Fibroblast of upper back skin (primary cell): ENCODE measurements around the gene ZSWIM6.
"Not testable (repeated sequence)": the region's sequence is repeated elsewhere in the genome, so short reads cannot be mapped to it uniquely, and the experiment has no call there.

Experiments
- DNase-seq: peaks from one replicate; pipeline ENCODE4 v3.0.0-alpha.2; 2013

Gene ZSWIM6

DNA sequence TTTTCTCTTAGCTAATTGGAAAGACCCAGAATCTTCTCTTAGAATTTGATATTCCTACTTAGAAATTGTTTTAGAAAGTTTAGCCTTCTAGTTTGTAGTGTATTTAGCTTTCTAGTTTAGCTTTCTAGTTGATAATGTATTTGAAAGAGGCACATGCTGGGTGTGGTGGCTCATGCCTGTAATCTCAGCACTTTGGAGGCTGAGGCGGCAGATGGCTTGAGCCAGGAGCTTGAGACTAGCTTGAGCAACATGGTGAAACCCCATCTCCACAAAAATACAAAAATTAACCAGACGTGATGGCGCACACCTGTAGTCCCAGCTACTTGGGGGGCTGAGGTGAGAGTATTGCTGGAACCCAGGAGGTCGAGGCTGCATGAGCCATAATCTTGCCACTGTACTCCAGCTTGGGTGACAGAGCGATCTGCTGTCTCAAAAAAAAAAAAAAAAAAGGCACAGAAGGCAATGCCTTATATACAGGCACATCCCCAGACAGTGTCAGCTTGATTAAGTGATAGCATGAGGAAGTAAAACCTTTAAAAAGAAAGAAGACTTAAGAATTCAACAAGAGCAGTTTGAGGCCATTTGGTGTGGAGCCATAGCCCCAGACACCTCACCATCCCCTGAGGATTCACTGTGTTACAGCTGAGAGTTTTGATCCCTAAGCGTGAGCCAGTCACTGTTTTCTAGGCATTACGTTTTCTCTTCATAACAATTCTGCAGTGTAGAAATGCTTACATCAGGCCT, 34.6 kb downstream of the ZSWIM6 start:
- no peak for DNase-seq

DNA sequence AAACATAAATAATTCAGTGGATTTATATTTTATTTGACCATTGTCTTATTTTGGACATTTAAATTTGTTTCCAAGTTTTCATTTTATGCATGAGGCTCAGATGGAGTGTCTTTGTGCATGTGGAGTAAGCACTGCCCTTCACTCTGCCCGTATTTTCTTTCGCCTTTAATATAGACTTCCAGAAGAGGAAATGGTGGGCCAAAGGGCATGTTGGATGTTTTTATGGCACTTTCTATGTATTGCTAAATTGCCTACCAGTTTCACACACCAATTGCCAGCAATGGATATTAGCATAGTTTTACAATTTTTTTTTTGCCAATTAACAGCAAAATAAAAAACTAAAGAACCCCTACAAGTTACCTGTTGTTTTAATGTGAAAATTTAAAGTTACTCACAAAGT, 38.4 kb downstream of the ZSWIM6 start:
- DNase-seq = no peak

DNA sequence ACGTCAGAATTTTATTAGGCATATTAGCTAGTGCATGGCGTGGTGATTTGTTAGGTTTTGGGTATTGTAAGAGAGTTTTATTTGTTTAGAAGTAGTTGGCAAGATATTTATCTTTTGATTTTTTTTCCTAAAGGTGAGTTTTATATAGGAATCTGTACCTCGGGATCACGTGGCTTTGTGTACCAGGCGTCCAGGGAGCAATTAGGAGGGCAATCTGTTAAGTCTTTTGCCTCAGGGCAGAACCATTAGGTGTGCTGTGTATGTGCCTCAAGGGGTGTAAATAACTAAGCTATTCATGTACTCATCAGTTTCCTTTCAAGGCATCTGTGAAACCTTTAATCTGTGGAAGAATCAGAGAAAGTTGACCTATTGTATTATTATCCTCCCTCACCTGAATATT, 39.4 kb downstream of the ZSWIM6 start:
- no peak for DNase-seq

DNA sequence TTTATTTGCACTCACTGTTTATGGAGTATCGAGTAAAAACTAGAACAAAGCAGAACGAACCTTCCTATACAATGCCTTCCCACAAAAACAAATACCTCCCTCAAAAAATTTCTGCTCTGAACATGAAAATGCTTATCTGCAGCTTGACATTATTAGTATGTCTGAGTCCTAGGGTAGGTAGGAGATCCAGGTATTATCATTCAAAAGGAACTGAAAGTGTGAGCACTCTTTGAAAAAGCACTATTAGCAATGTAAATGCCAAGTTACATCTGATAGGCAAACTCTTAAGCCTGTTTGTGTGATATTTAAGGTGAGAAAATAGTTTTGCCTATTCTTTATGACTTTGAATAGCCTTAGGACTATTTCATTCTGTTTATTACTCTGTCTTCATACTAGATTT, 47.6 kb downstream of the ZSWIM6 start:
- DNase-seq = no peak

DNA sequence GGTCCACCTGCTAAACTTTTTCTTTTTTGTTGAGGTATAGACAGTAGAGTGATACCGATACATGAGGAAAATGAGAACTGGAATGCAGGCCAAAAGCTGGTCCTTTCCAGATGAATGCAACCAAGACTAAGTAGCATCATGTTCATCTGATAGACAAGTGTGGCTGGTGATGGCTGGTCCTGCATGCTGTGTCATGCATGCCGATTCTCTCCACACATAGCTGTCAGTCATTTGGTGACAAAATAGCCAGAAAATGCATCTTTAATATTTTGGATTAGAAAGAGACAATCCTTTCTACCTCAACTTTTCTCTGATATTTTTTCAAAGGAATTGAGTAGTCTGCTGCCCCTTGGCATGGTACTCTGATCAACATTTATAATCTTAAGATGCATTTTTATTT, 49.9 kb downstream of the ZSWIM6 start:
- DNase-seq = no peak

DNA sequence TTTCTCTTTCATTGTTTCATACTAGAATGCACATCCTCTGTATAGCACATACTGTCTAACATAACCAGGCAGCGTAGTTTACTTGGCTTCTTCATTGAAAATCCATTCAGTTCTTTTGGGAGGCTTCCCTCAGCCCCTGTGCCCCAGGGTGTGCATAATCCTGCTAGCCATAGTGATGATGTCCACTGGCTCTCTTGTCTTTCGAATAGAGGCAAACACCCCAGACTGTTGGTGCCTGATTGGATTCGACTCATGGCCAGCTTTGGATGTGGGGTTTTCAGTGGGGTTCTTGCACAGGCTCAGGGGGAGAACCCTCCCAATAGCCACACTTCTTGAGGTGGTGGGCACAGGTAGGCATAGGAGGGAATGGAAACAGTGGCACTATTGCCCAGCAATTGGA, 53.6 kb downstream of the ZSWIM6 start:
- no peak for DNase-seq

DNA sequence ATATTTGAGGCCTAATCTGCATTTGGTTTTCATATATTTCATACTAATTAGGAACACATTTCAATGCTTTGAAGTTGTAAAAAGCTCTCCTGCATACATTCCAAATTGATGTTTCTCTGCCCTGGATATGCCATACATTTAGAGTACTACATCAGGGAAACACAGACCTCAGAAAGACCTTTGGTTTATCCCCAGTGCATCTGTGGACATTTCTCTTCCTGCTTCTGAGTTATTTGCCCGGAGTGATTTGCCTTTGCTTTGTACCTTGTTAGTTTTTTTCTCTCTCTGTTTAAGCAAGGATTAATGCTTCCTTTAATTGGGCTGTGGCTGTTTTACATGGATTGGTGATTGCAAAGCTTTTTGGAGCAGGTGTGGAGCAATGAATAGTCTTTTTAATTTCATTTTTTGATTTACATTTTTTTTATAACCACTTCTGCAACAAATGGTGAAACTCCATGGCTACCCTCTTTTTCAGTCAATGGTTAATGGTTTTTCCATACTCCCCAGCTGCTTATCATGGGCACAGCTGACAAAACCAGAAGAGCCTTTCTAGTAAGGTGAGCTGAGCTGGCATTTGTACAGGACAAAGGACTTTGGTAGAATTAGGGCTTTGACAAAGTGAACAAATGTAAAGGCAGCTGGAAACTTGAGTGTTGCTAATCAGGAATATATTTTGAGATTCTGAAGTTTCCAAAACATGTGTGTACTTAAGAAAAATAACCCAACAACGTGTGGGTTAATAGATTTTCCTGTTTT, 54.2 kb downstream of the ZSWIM6 start:
- peak; percentile 68 for DNase-seq

DNA sequence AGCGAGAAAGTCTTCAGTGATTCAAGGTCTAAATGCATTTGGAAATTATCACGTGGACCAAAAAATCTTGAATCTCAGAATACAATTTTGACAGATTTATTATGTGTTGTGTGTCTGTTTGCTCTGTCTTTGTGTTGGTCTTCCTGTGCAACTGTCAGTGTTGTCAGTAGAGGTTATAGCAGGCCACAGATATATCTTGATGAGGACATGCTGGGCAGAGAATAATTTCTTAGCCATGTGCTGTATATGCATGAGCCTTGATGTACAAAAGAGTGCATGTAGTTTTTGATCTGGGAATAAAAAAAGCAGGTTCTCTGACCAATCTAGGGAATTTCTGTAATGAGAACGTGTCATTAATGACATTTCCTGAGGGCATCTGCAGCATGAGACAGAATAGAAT, 57.6 kb downstream of the ZSWIM6 start:
- no peak for DNase-seq

DNA sequence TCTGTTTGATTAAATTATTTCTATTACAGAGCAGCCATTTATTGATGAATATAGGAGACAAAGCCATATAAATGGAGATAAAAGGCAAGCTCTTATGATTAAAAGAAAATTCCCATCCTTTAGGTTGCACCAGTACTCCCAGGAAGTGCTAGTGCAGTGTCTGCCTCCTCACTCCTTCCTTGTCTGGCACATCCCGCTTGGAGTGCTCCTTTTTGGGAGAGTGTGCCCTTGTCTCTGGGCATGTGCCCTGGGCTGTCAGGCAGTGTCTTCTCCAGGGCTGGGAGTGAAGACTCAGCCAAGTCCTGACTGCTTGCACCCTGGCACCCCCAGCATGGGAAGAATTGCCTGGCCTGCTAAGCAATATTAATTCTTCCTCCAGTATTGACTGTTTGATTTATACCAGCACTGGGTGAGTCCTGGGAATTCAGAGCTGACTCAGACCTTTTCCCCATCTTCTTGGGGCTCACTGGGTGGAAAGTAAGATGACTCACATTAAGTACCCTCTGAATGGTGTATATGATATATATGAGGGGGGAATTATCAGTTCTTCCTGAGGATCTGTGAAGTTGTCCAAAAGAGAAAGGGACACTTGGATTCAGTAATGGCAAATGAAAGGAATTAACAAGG, 62.1 kb downstream of the ZSWIM6 start:
- peak; percentile 70 for DNase-seq

DNA sequence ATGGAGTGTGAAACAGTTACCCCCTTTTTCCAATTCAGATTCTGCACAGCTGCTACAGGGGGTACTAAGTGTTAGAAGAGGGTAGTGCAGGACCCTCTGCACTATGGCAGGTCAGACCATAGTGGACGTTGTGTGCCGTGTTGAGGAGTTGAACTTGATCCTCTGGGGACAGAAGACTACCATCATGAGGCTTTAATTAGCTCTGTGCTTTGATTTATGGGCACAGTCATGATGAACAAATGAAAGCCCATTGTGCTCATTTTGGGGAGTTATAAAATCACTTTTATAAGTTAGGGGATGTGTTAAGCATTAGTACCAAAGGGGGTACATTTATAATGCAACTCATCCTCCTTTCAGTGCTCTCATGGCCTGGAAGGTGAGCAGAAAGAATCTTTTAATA, 62.7 kb downstream of the ZSWIM6 start:
- DNase-seq = peak; percentile 16

DNA sequence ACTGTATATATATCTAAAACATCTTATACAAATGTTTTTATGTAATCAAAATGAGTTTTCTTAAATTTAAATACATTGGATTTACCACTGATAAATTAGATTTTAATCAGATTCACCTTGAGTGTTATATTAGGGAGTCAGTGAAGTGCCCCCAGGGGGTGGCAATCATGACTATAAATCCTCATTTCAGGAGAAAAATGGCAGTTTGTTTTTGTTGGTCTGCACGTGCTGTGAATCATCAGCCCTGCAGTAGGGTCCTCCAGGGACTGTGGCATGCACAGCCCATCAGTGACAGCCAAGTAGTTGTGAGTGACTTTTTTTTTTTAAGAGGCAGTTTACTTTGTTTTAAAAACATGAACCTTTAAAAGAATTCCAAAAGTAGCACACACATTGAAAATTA, 65.2 kb downstream of the ZSWIM6 start:
- DNase-seq = peak; percentile 12

DNA sequence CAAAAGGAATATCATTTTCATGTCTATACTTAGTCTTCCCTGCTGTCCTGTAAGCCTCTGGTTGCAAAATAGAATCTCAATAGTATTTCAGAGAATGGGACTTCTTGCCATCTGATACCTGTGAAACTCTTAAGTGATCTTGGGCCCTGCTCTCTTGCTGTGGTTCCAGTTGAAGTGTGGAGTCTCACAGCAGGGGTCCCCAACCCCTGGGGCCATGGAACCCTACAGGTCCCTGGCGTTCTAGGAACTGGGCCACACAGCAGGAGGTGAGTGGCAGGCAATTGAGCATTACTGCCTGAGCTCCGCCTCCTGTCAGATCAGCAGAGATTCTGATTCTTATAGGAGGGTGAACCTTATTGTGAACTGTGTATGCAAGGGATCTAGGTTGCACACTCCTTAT, 65.9 kb downstream of the ZSWIM6 start:
- DNase-seq = no peak

DNA sequence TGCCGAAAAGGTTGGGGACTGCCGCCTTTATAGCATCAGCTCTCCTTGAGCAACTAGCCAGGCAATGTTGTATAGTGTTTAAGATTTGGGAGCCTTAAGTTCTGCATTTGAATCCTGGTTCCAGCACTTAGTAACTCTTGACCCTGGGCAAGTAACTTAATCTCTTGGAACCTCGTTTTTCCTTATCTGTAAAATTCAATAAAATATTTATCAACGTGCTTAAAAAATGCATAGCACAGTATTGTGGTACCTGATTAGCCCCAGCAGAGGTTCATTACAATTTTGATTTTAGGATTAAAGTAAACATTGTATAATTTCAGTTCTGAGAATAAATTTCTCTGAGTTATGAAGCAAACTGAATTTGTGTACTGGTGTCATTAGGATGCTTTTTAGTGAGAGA, 66.4 kb downstream of the ZSWIM6 start:
- no peak for DNase-seq

DNA sequence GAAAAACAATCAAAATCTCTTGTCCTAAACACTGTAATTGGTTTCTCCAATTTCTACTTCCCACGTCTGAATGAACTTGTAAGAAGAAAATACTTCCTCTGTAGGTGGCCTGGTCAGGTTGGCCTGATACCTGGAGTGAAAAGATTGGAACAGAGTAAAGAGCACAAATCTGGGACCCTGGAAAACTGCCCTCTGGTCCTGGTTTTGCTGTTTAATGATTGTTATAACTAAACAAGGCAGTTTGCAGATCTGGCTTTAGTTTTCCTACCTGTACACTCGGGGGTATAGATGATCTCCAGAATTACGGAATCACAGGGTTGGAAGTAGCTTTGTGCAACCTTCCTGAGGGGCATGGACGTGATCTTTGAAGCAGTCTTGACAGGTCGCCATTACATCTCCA, 67.6 kb downstream of the ZSWIM6 start:
- no peak for DNase-seq

DNA sequence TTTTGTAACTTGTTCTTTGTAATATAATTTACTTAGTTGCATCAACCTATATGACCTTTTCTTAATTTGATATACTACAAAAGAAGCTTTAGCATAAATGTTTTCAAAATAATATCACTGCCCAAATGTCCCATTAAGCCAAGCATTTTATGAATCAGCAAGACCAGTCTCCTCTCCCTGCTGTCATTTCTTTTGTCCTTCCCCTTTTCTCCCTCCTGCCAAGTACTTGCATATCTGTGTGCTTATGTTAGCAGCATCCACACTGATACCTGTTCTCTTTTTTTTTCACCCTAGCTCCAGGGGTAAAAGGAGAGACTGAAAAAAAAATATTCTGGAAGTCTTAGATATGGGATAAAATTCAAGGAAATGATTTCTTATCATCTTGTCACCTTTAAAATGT, 69.7 kb downstream of the ZSWIM6 start:
- DNase-seq = peak; percentile 61

DNA sequence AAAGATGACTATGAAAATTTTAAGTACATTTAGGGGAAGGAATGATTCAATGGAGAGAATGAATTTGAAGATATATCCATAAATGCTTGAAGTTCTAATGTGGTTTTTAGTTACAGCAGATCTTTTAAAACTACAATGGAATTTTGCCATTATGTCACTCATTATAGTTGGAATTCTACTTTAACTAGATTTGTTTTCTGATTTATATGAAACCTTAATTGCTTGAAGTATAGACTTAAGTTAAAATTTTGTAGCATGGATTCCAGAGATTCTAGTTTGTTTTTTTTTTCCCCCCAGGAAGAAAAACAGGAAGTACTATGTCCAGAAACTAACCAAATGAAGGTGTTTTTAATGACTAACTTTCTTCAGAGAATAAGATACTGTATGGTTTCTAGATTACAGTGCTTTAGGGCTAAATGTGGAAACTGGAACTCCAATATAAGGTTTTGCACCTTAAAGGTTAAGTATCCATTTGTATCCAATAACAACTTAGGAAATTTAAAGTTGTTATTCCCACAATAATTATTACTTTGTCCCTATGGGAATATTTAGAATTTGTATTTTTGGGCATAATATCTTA, 70.3 kb downstream of the ZSWIM6 start:
- DNase-seq = peak; percentile 10

DNA sequence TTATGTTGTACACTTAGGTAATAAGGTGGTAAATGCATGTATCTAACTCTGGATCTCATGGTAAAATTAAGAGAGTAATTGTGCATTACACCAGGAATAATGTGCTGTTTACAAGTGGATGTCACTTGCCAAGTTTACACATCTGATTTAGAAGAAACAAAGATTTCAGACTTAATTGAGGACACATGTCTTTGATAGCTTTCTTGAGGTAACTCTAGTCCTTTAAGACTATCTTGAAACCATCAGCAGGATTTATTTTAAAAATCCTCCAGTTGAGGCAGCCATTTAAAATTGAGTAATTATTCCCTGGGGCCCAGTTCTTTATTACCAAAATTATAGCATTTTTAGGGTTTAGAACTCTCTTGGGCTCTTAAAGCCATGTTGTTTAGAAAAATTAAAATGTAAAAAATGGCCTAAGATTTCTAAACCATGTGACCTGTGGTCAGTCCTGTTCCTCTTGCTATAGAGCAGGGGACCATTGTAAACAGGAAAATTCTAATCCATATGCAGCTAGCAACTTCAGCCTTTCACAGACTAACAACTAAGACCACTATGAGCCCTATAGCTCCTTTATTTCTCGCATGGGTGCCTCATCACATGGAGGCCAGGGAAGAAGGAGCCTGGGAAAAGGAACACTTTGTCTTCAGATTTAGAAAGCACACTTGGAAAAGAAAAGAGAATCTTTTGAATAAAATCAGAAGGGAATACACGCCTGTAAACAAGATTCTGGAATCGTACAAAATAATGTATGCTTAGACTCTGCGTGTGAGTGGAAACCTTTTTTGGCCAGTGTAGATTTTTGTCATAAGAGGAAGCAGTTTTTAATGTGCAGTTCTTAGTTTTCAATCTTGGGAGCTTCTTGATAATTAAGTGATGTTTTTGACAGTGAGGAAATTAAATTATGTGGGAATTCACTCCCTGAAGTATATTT, 71.2 kb downstream of the ZSWIM6 start:
- no peak for DNase-seq

DNA sequence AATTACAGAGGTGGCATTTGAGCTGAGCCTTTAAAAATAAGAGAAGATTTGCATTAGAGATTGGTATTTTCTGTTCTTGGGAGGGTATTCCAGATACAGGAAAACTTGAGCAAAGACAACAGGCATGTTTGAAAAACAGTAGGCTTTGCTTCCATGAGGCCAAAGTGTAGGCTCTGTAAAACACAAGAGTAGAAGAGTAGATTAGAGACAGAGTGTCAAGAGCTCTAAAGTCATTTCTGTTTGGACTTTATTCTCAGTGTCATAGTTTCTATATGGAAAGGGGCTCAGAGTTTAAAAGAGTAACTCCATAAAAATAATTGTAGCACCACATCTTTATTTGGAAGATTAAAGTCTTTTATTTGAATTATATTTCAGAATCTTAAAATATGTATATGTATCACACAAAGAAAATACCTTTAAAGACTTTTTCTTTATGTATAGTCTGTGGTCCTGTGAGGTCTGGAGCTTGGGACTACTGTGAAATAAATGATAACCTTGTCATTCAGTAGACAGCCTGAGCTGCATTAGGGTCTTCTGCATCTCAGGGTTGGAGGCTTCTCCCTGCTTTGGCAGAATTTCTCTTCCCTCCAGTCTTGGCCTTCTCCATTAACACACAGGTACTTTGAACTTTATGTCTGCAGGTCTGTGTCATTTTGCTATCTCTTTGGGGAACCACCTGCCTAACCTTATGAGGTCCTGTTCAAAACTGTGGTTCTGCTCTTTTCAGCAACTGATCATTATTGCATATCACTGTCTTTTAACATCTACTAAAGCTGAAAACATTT, 73.6 kb downstream of the ZSWIM6 start:
- no peak for DNase-seq

DNA sequence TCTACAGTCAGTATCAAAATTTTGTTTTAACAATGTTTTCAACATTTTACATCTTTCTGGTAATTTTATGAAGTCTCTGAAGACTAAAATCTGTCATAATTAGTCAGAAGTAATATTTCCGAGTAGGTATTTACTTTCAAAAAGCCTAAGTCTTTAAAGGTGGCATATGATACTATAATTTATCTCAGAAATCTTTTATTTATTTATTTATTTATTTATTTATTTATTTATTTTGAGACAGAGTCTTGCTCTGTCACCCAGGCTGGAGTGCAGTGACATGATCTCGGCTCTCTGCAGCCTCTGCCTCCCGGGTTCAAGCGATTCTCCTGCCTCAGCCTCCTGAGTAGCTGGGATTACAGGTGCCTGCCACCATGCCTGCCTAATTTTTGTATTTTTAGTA, 74.4 kb downstream of the ZSWIM6 start:
- not testable (repeated sequence) for DNase-seq

DNA sequence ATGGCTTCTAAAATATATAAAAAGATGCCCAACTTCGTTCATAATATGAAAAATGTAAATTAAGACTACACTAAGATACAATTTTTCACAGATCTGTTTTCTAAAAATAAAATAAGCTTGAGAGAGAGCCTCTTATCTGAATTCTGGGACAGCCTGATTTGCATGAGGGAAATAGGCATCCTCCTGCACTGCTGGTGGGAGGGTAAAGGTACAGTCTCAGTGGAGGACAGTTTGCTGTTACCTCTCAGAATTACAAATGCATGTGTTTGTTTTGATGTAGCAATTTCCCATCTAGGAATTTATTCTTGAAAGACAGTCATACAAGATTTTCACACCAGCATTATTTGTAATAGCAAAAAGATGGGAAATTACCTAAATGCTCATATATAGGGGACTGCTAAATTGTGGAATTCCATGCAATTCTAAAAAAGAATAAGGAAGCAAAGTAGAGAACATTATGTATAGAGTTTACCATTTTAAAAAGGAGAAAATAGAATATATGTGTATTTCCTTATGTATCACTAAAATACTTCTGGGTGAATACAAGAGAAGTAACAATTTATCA, 75.7 kb downstream of the ZSWIM6 start:
- DNase-seq = no peak

DNA sequence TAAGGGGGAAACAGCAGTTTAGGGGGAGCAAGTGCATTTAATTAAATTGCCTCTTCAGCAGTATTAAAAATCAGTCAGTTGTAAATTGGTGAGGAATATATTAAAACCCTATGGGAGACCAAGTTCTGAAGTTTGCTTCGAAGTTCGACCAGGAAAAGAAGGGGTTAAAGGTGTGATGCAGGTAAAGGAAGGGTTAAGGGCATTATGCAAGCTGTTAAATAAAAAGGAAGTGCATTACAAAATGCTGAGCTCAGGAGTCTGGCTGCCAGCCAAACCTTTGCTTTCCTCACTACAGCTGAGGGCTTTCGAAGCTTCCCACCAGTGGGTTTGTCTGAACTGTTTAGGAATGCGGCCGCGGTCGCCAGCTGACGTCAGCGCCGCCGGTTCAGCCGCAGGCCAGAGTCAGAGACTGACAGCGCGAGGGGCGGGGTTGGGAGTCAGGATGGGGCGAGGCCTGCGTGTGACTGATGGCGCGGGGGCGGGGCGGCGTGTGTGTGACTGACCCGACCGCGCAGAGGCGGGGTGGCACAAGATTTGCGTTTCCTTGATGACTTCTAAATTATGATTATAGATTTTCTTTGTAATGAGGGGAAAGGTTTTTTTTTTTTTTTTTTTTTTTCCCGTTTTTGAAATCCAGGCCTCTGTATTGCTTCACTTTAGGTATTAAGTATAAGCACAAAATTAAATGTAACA, 76.6 kb downstream of the ZSWIM6 start:
- DNase-seq = peak; percentile 100
